A549 treated with dexamethasone at 1 μM for 4 hours (cell line): ENCODE results near the gene CFAP74. TPM values are rescaled to one million over a fixed set of nuclear protein-coding genes. Genes with fewer than 3 reads are reported as not detected.

Experiments
- total RNA-seq: library from RNA; stranded (reverse); fragments of 200-300 nt; extraction: Qiagen RNA extraction; gene quantifications from 5 replicates; pipeline ENCODE4 v1.2.3, GENCODE V29; 2022

CFAP74 gene, protein sequence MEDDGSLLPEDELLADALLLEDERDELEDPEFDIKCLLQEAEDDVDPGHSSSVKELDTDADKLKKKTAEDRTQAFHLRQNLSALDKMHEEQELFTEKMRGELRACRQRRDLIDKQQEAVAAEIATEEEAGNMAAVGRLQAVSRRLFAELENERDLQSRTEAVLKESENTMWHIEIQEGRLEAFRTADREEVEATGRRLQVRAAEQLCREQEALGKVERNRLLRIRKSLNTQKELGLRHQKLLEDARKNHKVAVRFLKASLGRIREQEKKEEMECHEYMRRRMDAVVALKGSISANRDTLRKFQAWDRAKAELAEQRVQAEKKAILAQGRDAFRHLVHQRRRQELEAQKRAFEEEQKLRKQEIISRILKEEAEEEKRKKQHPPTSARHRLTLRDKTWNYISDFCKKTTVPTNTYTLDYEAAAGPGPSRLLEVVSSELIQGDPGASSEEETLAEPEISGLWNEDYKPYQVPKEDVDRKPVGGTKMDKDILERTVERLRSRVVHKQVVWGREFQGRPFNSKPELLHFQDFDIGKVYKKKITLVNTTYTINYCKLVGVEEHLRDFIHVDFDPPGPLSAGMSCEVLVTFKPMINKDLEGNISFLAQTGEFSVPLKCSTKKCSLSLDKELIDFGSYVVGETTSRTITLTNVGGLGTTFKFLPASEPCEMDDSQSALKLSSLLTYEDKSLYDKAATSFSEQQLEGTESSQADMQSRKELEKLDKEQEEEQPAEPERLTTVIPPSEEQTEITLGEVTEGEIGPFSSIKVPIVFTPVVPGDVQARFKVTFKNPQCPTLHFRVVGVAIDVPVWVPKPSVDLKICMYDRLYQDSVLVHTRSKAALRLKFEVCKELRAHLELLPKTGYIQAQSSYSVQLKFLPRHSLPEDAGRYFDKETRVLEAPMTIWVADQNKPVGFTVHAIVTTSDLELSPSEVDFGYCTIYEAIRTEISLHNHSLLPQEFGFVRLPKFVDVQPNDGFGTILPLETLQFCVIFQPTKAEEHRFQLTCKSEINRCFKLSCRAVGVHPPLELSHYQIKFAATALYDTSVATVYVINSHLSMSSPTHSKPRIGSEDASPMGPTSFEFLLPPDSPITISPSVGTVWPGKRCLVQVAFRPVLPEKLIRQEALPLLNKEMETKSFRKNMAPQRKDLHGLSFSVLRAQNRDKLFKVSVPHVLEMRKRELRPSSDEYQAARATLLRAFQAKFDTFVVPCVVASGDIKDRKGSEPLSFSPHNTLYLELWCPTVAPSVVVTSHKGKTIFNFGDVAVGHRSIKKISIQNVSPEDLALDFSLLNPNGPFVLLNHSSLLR (N-terminal part only)
- 0.02 to 0.08 TPM in 2 of 5 replicates, not detected in the others for total RNA-seq

DNA sequence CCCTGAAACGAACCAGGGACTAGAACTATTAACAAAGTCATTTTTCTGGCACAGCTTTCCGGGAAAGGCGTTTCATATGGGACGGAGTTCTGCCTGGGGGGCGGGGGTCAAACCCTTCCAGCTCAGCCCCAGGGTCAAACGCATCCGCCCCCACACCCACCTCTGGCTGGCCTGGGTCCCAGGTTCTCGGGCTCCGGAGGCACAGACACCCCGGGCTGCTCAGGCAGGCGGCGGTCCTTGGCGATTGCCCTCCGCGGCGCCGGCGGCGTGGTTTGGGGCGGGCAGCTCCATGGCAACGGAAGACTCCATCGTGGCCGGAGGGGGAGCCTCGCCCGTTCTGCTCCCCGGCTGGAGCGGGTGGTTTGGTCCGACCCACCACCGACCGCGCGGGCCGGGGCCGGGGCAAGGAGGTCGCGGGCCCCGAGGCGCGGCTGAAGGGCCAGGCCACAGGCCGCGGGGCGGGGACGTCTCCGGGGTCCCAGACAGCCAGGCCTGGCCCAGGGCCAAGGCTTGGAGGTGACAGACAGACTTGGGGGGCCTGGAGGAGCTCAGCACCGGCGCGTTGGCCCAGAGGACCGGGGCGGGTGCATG is at the start of gene CFAP74:
Gene CFAP74 (minus strand): TSS at position 246 of the 591 bp plus-strand sequence. CDS start 12,830 bp downstream, outside the sequence.

DNA sequence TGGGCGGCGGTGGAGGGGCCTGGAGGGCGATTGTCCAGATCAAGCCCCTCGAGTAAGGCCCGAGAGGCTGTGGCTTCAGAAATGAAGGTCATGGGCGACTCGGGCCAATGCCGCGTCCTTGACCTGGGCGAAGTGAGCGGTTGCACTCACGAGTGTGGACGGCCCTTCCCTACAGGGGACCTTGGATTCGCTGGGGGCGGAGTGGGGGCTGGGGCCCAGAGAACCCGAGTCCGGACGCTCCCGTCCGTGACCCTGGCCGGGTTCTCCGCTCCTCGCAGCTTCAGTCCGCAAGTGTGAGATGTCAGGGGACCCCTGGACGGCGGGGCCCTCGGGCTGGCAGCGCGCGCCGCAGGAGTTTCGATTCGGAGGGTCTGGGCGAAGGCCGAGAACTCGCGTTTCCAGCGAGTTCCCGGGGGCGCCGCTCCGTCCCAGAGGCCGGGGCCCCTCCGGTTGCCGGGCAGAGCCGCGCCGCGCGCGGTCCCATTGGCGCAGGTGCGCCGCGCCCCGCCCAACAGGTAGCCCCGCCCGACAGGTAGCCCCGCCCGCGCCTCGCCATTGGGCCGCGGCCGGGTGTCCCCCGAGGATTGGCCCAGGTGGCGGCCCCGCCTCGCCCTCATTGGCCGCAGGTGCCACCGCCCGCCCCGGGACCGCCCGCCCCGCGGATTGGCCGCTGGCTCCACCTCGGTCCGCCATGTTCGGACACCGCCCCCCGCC is 46.3 kb upstream of the CFAP74 start, which contains the start of gene PRKCZ:
Gene PRKCZ (plus strand): TSS at position 694 of the 714 bp plus-strand sequence. CDS start 220 bp downstream, outside the sequence.

DNA sequence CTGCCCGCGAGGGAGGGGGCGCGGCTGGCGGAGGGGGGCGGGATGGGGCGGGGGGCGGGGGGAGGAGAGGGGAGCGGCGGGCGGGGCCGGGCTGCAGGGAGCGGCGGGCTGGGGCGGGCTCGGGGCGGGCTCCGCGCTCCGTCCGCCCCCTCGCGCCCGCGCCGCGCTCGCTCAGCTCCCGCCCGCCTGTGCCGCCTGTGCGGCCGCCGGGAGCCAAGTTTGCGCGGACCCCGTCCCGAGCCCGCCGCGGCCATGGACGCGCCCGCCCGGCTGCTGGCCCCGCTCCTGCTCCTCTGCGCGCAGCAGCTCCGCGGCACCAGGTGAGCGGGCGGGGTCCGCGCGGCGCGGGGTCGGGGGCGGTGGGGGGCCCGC is 15.6 kb upstream of the CFAP74 start, which contains the start of gene GABRD:
Gene GABRD (plus strand): TSS at position 174 of the 372 bp plus-strand sequence. CDS start 79 bp downstream, at position 253.

DNA sequence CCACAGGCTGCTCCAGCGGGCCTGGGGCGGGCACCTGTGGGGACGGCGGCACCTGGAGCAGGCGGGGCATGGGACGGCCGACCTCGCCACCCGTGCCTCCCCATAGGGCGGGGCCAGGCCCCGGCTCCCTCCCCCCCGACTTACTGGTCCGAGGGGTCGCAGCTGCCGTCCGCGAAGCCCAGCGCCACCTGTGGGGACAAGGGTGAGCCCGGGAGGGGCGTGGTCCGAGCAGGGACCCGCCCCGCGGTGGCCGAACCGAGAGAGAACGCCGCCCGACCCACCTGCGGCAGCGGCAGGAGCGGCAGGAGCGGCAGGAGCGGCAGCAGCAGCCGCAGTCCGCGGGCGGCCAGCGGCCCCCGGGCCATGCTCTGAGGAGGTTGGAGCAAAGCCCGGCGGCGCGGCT is 84.7 kb downstream of the CFAP74 start, which contains the start of gene TMEM52:
Gene TMEM52 (minus strand): TSS at position 379 of the 403 bp plus-strand sequence. CDS start 14 bp downstream, at position 365.

DNA sequence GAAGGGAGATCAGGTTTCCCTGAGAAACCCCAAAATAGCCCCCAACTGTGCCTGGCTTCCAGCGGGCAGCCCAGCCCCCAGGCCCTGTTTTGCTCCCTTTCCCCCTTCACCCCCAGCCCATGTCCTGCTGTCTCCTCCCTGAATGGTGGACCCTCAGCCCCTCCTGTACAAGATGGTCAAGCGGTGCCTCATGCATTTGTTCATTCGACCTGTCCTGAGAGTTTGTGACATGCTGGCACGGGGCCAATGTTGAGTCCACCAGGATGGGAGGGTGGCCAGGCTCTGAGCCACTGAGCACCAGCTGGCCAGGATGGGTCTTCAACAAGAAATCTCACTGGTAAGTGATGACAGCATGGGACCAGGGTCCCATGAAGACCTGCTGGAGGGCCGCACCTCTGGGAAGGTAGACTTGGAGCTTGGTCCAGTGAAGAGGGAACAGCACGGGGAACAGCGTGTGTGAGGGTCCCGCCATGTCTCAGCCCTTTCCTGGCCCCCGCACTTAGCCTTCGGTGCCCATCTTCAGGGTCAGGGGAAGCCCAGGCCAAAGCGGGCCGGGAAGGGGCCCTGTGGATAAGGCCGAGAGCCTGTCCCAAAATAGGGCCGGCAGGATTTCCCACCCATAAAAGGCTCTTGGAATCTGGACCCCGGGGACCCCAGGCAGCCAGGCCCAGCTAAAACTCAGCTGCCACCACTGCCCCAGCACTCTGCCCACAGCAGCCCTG is 88.5 kb downstream of the CFAP74 start, which contains the start of gene CALML6:
Gene CALML6 (plus strand): TSS at position 290 of the 722 bp plus-strand sequence. CDS start 21 bp downstream, at position 311.

DNA sequence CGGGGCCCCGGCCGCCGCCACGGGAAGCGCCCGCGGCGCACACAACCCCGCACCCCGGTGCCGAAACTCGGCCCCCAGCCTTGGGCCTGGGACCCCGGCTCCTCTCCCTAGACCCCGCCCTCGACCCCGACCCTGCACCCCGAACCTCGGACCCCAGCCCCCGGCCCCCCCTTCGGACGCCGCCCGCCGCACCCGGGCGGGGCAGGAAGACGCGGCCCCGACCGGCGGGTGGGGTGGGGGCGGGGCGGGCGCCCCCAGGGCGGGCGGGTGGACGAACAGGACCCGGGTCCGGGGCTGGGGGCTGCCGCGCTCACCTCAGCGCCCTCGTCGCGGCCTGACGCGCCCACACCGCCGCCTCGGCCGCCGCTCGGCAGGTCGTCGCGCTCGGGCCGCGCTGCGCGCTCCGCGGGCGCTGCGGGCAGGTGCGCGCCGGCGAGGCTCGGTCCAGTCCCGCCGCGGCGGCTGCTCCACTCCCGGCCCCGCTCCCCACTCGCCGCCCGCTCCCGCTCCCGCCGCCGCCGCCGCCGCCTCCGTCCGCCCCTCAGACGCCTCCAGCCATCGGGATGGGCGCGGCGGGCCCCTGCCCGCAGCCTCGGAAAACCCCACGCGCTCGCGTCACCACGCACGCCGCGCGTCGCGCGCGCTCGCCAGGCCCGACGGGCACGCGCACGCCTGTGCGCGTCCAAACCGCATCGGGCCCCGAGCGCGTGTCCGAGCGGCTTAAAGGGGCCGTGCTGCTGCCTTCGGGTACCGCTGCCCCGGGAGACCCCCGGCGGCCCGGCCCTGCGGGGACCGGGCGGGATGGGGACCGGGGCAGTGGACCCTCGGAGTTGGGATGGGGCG is 112.9 kb downstream of the CFAP74 start, which contains the start of gene GNB1:
Gene GNB1 (minus strand): TSS at position 582 of the 843 bp plus-strand sequence. CDS start 65,634 bp downstream, outside the sequence.

Other genes starting within 250 kb of the CFAP74 start
- gene NADK, start 225.3 kb downstream of the CFAP74 start, total RNA-seq: 27.1 to 39.9 TPM (median 37.2 TPM) in 5 replicates
- 202 to 248 TPM (median 232 TPM) in 5 replicates for gene GNB1, start 112.7 kb downstream of the CFAP74 start, total RNA-seq
- gene CALML6, start 88.5 kb downstream of the CFAP74 start, total RNA-seq: 0.08 to 0.33 TPM (median 0.24 TPM) in 5 replicates
- gene TMEM52, start 84.5 kb downstream of the CFAP74 start, total RNA-seq: 0.63 to 1.1 TPM (median 0.86 TPM) in 5 replicates
- gene GABRD, start 15.6 kb upstream of the CFAP74 start, total RNA-seq: 0.39 to 0.74 TPM (median 0.44 TPM) in 5 replicates
- 7.7 to 11.8 TPM (median 10.1 TPM) in 5 replicates for gene PRKCZ, start 46.6 kb upstream of the CFAP74 start, total RNA-seq
- 36.0 to 57.8 TPM (median 54.6 TPM) in 5 replicates for gene FAAP20, start 191.0 kb upstream of the CFAP74 start, total RNA-seq
- gene SKI, start 224.5 kb upstream of the CFAP74 start, total RNA-seq: 17.4 to 32.0 TPM (median 30.0 TPM) in 5 replicates